ENCODE measurements around the gene PPM1H. TPM values are rescaled to one million over a fixed set of nuclear protein-coding genes. Genes with fewer than 3 reads are reported as not detected.
A peak's percentile ranks its signal among the peaks of the same experiment; 100 is the strongest.

The PPM1H gene
- total RNA-seq, 5 donors from 2014 or later (not counting 1 experiment from before 2014, with no cell fraction given), result 0.18 to 0.82 (median 0.42) TPM

DNA sequence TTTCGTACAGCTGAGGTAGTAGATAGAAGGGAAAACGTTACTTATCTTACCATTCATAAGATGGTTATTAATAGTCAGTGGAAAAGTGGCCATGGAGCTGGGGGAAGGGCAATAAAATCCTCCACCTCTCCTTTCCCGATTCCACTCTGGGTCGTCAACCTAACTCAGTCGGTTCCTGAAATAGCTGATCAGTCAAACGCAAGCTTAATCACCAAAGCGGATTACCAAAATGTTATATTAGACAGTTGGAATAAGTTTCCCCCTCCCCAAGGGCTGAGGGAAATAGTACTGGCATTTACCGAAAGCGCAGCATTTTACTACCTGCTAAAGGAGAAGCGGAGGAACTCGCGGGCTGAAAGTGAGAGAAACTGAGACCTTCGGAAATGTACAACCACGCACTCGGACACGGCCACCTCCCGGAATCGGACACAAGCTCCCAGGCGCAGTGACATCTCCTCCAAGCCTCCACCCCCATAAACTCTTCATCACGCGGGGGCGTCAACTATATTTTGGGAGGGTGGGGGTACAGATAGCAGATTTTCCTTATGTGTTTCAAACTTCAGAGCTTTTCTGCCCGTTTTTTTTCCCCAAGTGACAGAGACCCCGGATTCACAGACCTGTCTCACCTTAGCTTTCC is 1.2 kb downstream of the PPM1H start:
- DNase-seq (no peak), ATAC-seq (replicated peaks in 1 of 4) (no peak)
- no peaks in the 10 kb centered on the region for H3K9me3 ChIP-seq
- peaks cover 24 to 40% of the 10 kb centered on the region in 2 donors for H3K27me3 Mint-ChIP-seq
- H3K27ac ChIP-seq (ENCODE audit: low read length), result no peak overlapping the region
- ChIA-PET CTCF (no interaction called here), POLR2A (no interaction called here)
- no peaks in the 10 kb centered on the region for H3K36me3 Mint-ChIP-seq
- peak overlapping the region; percentile 30 to 84 for H3K4me3 ChIP-seq (ENCODE audit: control insufficient read depth in 1 of 2, extremely low read depth in 1 of 2, low read length in 1 of 2)
- H3K27me3 ChIP-seq (replicated peaks in 1 of 2; ENCODE audit: control insufficient read depth in 2 of 2, extremely low read depth in 1 of 2, insufficient read depth in 2 of 2, low read length in 1 of 2), result peaks cover 0 to 30% of the 10 kb centered on the region in 2 experiments
- peaks cover 6 to 17% of the 10 kb centered on the region in 2 experiments for H3K4me1 ChIP-seq (ENCODE audit: control insufficient read depth in 1 of 2, extremely low read depth in 1 of 2, insufficient read depth in 2 of 2, low read length in 2 of 2)
- H3K4me3 Mint-ChIP-seq, result peak overlapping the region; percentile 75 to 83 (median 77)
- no peaks in the 10 kb centered on the region for H3K36me3 ChIP-seq (ENCODE audit: control insufficient read depth in 2 of 2, extremely low read depth in 1 of 2, insufficient read depth in 1 of 2, low read length in 1 of 2)
- peaks cover 6 to 15% (median 11%) of the 10 kb centered on the region in 3 donors for H3K4me1 Mint-ChIP-seq
- WGBS (ENCODE audit: insufficient coverage), result 0% methylated on average over 6 of the region's 24 CpGs
- no peak overlapping the region for H3K27ac Mint-ChIP-seq
- H3K9me3 Mint-ChIP-seq, result no peaks in the 10 kb centered on the region

DNA sequence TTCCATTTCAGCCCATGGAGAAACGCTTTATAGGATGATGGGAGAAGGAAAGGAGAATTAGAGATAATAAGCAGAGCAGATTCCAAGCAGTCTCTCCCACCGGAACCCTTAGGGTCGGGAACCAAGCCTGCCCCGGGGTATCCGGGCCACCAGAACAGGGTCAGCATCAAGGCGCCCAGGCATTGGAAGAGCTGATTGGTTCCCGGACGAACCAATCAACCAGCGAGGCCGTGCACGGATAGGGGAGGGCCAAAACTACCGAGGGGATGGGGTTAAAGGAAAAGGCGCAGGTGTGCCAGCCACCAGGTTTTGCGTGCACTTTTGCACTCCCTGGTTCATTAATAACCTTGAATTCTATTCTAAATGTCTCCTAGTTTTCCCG is 1.7 kb downstream of the PPM1H start:
- DNase-seq, result no peak
- H3K36me3 ChIP-seq (ENCODE audit: control insufficient read depth in 2 of 2, extremely low read depth in 1 of 2, insufficient read depth in 1 of 2, low read length in 1 of 2), result no peaks in the 10 kb centered on the region
- no peaks in the 10 kb centered on the region for H3K9me3 Mint-ChIP-seq

DNA sequence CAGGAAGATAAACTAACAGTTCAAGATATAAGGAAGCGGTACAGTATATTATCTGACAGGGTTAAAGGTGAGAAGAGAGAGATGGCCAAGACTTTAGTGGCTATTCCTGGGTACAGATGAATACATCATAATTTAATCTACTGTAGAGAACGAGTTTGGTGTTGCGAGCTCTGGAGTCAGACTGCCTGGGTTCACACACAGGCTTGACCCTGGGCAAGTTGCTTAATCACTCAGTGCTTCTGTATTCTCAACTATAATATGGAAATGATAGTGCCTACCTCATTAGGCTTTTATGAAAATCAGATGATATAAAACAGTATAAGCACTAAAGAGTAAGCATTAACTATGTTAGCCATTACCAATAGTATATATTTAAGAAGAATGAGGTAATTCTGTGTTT is 3.5 kb downstream of the PPM1H start:
- Histone ChIP-seq H3K4me3 (ENCODE audit: control insufficient read depth in 1 of 2, extremely low read depth in 1 of 2, low read length in 1 of 2) (no peak overlapping the region), H3K27me3 (replicated peaks in 1 of 2; ENCODE audit: control insufficient read depth in 2 of 2, extremely low read depth in 1 of 2, insufficient read depth in 2 of 2, low read length in 1 of 2) (peaks cover 0 to 31% of the 10 kb centered on the region in 2 experiments), H3K4me1 (ENCODE audit: control insufficient read depth in 1 of 2, extremely low read depth in 1 of 2, insufficient read depth in 2 of 2, low read length in 2 of 2) (peaks cover 6 to 17% of the 10 kb centered on the region in 2 experiments), H3K27ac (ENCODE audit: low read length) (no peak overlapping the region), H3K9me3 (no peaks in the 10 kb centered on the region), H3K36me3 (ENCODE audit: control insufficient read depth in 2 of 2, extremely low read depth in 1 of 2, insufficient read depth in 1 of 2, low read length in 1 of 2) (no peaks in the 10 kb centered on the region)
- H3K9me3 Mint-ChIP-seq, result no peaks in the 10 kb centered on the region
- POLR2A ChIA-PET, result no interaction called here
- no peak overlapping the region for H3K4me3 Mint-ChIP-seq
- CTCF ChIA-PET, result no interaction called here
- no peaks in the 10 kb centered on the region for H3K36me3 Mint-ChIP-seq
- no peak overlapping the region for H3K27ac Mint-ChIP-seq
- no peak for ATAC-seq (replicated peaks in 1 of 4)
- no peak for DNase-seq
- peaks cover 6 to 15% (median 11%) of the 10 kb centered on the region in 3 donors for H3K4me1 Mint-ChIP-seq
- WGBS (ENCODE audit: insufficient coverage), result no CpG with 5 or more reads among the region's 3 CpGs
- peaks cover 29 to 41% of the 10 kb centered on the region in 2 donors for H3K27me3 Mint-ChIP-seq

More for the DNA sequence above, 1.7 kb downstream of the PPM1H start:
- peak overlapping the region; percentile 75 to 83 (median 77) for H3K4me3 Mint-ChIP-seq
- ChIA-PET POLR2A (no interaction called here), CTCF (no interaction called here)
- peak overlapping the region in 1 of 2 donors; percentile 9 for H3K27ac Mint-ChIP-seq
- peaks cover 28 to 44% of the 10 kb centered on the region in 2 donors for H3K27me3 Mint-ChIP-seq
- peaks cover 6 to 17% of the 10 kb centered on the region in 2 experiments for H3K4me1 ChIP-seq (ENCODE audit: control insufficient read depth in 1 of 2, extremely low read depth in 1 of 2, insufficient read depth in 2 of 2, low read length in 2 of 2)
- ATAC-seq (replicated peaks in 1 of 4), result no peak
- H3K4me3 ChIP-seq (ENCODE audit: control insufficient read depth in 1 of 2, extremely low read depth in 1 of 2, low read length in 1 of 2), result peak overlapping the region in 1 of 2 donors; percentile 84
- peaks cover 0 to 28% of the 10 kb centered on the region in 2 experiments for H3K27me3 ChIP-seq (replicated peaks in 1 of 2; ENCODE audit: control insufficient read depth in 2 of 2, extremely low read depth in 1 of 2, insufficient read depth in 2 of 2, low read length in 1 of 2)
- H3K4me1 Mint-ChIP-seq, result peaks cover 6 to 15% (median 11%) of the 10 kb centered on the region in 3 donors
- H3K9me3 ChIP-seq, result no peaks in the 10 kb centered on the region
- no peak overlapping the region for H3K27ac ChIP-seq (ENCODE audit: low read length)
- no peaks in the 10 kb centered on the region for H3K36me3 Mint-ChIP-seq
- WGBS (ENCODE audit: insufficient coverage), result 10% methylated on average over 9 of the region's 15 CpGs

DNA sequence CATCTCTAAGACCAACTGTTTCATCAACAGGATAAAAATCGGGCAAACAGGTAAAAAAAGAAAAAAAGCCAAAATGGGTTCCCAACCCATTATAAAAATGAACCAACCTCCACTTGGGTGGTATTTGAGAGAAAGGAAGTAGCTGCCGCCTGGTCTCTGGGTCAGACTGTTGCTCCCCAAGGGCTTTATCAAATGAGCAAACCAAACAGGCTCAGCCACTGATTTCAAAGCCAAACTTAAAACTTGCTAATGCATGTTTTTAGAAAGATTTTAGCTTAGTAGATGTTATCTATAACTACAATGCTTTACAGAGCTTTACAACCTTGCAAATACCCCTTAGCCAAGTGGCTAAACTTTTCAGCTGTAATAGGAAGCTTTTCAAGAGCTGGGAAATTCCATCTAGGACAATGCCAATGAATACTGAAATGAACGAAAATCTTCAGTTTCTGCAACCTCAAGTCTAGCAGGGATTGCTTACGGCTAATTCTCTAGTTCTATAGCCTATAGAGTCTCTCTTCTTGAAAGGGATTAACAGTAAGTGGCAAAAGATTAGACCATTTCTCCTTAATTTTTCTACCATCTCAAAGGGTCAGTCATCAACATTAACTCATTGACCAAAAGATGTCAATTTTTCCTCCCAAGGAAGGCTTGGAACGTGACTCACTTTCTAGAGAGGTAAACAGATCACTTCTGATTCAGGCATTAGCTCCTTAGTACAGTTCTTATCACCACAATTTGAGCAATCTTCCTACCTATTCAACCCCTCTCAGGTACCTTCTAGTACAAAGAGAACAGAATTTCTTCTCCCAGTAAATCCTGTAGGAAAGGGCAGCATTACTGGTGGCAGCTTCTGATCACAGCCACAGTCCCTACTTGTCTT is 4.2 kb downstream of the PPM1H start:
- Mint-ChIP-seq H3K27me3 (peaks cover 29 to 41% of the 10 kb centered on the region in 2 donors), H3K36me3 (no peaks in the 10 kb centered on the region), H3K4me1 (peaks cover 6 to 15% (median 11%) of the 10 kb centered on the region in 3 donors), H3K9me3 (no peaks in the 10 kb centered on the region), H3K27ac (no peak overlapping the region), H3K4me3 (no peak overlapping the region)
- DNase-seq (no peak), ATAC-seq (replicated peaks in 1 of 4) (no peak)
- Histone ChIP-seq H3K4me1 (ENCODE audit: control insufficient read depth in 1 of 2, extremely low read depth in 1 of 2, insufficient read depth in 2 of 2, low read length in 2 of 2) (peaks cover 6 to 17% of the 10 kb centered on the region in 2 experiments), H3K27me3 (replicated peaks in 1 of 2; ENCODE audit: control insufficient read depth in 2 of 2, extremely low read depth in 1 of 2, insufficient read depth in 2 of 2, low read length in 1 of 2) (peaks cover 0 to 31% of the 10 kb centered on the region in 2 experiments), H3K4me3 (ENCODE audit: control insufficient read depth in 1 of 2, extremely low read depth in 1 of 2, low read length in 1 of 2) (no peak overlapping the region), H3K27ac (ENCODE audit: low read length) (no peak overlapping the region), H3K9me3 (no peaks in the 10 kb centered on the region), H3K36me3 (ENCODE audit: control insufficient read depth in 2 of 2, extremely low read depth in 1 of 2, insufficient read depth in 1 of 2, low read length in 1 of 2) (no peaks in the 10 kb centered on the region)
- WGBS (ENCODE audit: insufficient coverage), result 57% methylated on average over 1 of the region's 5 CpGs
- POLR2A ChIA-PET, result no interaction called here
- CTCF ChIA-PET, result no interaction called here

DNA sequence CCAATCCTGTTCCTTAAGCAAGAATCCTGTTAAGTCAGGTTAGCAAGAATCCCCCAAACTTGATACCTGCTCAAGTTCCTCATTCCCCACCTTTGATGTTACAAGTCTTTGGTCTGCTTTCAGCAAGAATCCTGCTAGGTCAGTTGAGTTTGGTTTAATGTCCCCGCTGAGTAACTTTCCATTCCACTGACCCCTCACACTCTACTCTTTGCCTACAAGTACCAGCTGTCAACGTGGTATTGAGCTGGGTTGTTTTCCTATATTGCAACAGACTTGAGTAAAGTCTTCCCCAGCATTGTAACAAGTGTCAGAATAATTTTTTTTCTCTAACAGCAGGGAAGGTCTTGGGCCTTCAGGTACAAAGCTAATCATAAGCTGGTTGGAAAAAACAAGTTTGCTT is 6.3 kb downstream of the PPM1H start:
- ChIA-PET CTCF (no interaction called here), POLR2A (no interaction called here)
- no peak overlapping the region for H3K27ac ChIP-seq (ENCODE audit: low read length)
- no peaks in the 10 kb centered on the region for H3K9me3 ChIP-seq
- peaks cover 3 to 5% of the 10 kb centered on the region in 2 experiments for H3K4me1 ChIP-seq (ENCODE audit: control insufficient read depth in 1 of 2, extremely low read depth in 1 of 2, insufficient read depth in 2 of 2, low read length in 2 of 2)
- peaks cover 2 to 7% (median 3%) of the 10 kb centered on the region in 3 donors for H3K4me1 Mint-ChIP-seq
- no peaks in the 10 kb centered on the region for H3K9me3 Mint-ChIP-seq
- H3K36me3 ChIP-seq (ENCODE audit: control insufficient read depth in 2 of 2, extremely low read depth in 1 of 2, insufficient read depth in 1 of 2, low read length in 1 of 2), result no peaks in the 10 kb centered on the region
- H3K27me3 Mint-ChIP-seq, result peaks cover 25 to 28% of the 10 kb centered on the region in 2 donors
- H3K4me3 Mint-ChIP-seq, result no peak overlapping the region
- H3K36me3 Mint-ChIP-seq, result no peaks in the 10 kb centered on the region
- H3K4me3 ChIP-seq (ENCODE audit: control insufficient read depth in 1 of 2, extremely low read depth in 1 of 2, low read length in 1 of 2), result no peak overlapping the region
- no peak for ATAC-seq (replicated peaks in 1 of 4)
- WGBS (ENCODE audit: insufficient coverage), result no CpG with 5 or more reads among the region's 2 CpGs
- DNase-seq, result no peak
- peaks cover 0 to 22% of the 10 kb centered on the region in 2 experiments for H3K27me3 ChIP-seq (replicated peaks in 1 of 2; ENCODE audit: control insufficient read depth in 2 of 2, extremely low read depth in 1 of 2, insufficient read depth in 2 of 2, low read length in 1 of 2)
- no peak overlapping the region for H3K27ac Mint-ChIP-seq

DNA sequence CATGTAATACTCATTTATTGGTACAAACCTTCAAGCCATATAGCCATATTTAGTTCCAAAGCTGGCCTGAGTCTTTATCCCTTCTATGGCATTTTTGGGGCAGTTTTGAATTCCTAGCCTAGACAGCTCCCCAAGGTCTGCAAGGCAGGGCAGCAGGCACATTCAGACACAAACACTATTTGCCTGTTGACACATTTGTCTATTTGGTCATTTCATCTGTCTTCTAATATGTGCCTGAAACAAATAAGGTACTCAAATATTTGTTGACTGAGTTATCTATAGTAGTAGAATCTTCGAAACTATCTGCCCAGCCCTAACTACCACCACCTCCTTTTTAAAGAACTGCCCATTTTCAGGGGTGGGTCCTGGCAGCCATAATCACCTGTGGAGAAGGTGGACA is 9.3 kb downstream of the PPM1H start:
- no peaks in the 10 kb centered on the region for H3K9me3 ChIP-seq
- no peaks in the 10 kb centered on the region for H3K4me1 Mint-ChIP-seq
- H3K4me3 ChIP-seq (ENCODE audit: control insufficient read depth in 1 of 2, extremely low read depth in 1 of 2, low read length in 1 of 2), result no peak overlapping the region
- H3K36me3 ChIP-seq (ENCODE audit: control insufficient read depth in 2 of 2, extremely low read depth in 1 of 2, insufficient read depth in 1 of 2, low read length in 1 of 2), result no peaks in the 10 kb centered on the region
- no peaks in the 10 kb centered on the region for H3K4me1 ChIP-seq (ENCODE audit: control insufficient read depth in 1 of 2, extremely low read depth in 1 of 2, insufficient read depth in 2 of 2, low read length in 2 of 2)
- no peak overlapping the region for H3K4me3 Mint-ChIP-seq
- H3K27me3 Mint-ChIP-seq, result peaks cover 10% of the 10 kb centered on the region in 2 donors
- ChIA-PET CTCF (no interaction called here), POLR2A (no interaction called here)
- H3K9me3 Mint-ChIP-seq, result no peaks in the 10 kb centered on the region
- ATAC-seq (replicated peaks in 1 of 4), result no peak
- peaks cover 0 to 13% of the 10 kb centered on the region in 2 experiments for H3K27me3 ChIP-seq (replicated peaks in 1 of 2; ENCODE audit: control insufficient read depth in 2 of 2, extremely low read depth in 1 of 2, insufficient read depth in 2 of 2, low read length in 1 of 2)
- no peaks in the 10 kb centered on the region for H3K36me3 Mint-ChIP-seq
- no CpG with 5 or more reads among the region's 1 CpG for WGBS (ENCODE audit: insufficient coverage)
- no peak for DNase-seq
- no peak overlapping the region for H3K27ac Mint-ChIP-seq
- H3K27ac ChIP-seq (ENCODE audit: low read length), result no peak overlapping the region
